Erythroblast (primary cell): Measurements from ENCODE around the gene CHTOP.

Experiments
- GATA1 ChIP-seq: IDR thresholded peaks from 2 replicates; pipeline ENCODE4 v1.6.1; 2011; ENCODE audit warnings: low read depth, mild to moderate bottlenecking, control low read depth, low read length, moderate library complexity
- POLR2A ChIP-seq: IDR thresholded peaks from 2 replicates; pipeline ENCODE4 v1.6.1; 2011; ENCODE audit warnings: mild to moderate bottlenecking, low read length

GRCh38 chr1:153649863-153650235, 16.0 kb downstream of the CHTOP start:
- TF ChIP-seq POLR2A (no peak), GATA1 (no peak)
